ENCODE measurements around the gene UPB1. TPM values are rescaled to one million over a fixed set of nuclear protein-coding genes. Genes with fewer than 3 reads are reported as not detected.

Gene UPB1
- total and polyA plus RNA-seq, 9 of the 15 experiments (the other 6 are each of a cell fraction or from before 2014, with no cell fraction given), result 0.06 to 0.11 TPM; not detected in 7

DNA sequence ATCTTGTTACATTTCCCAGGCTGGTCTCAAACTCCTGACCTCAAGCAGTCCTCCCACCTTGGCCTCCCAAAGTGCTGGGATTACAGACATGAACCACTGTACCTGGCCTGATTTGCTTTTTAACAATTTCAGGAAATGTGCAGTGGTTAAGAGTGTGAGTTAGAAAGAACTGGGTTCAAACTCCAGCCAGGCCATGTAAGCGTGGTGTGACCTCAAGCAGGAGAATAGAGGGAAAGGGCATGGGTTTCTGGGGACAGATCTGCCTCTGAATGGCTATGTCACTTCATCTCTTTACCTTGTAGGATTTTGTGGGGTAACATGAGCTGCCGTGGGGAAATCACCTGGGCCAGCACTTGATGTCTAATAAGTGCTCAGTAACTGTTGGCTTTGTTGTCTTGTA is 69.9 kb downstream of the UPB1 start:
- Histone ChIP-seq H3K79me2 (ENCODE audit: control insufficient read depth, insufficient read depth, low read length) (peaks cover 76% of the 10 kb centered on the region), H2AFZ (ENCODE audit: low read depth, low read length) (no peak overlapping the region), H3K4me2 (ENCODE audit: insufficient read depth, low read length) (no peak overlapping the region), H3K9me3 (replicated peaks; ENCODE audit: control insufficient read depth, insufficient read depth, low read depth, low read length) (no peaks in the 10 kb centered on the region), H3K4me1 (replicated peaks in 1 of 2; ENCODE audit: control insufficient read depth in 2 of 2, insufficient read depth in 2 of 2, low read length in 2 of 2) (peaks cover 0 to 4% of the 10 kb centered on the region in 2 experiments; a peak in 2 of 5 replicates), H3K27me3 (ENCODE audit: control insufficient read depth in 2 of 2, insufficient read depth in 2 of 2, low read length in 2 of 2) (no peaks in the 10 kb centered on the region), H3K36me3 (ENCODE audit: control insufficient read depth, insufficient read depth, low read length) (peaks cover 80% of the 10 kb centered on the region; the same call in 2 of the 3 replicates), H3K9ac (ENCODE audit: insufficient read depth in 1 of 2, low read depth in 2 of 2, low read length in 2 of 2) (no peak overlapping the region), H3K27ac (ENCODE audit: extremely low read depth, low read depth, low read length) (no peak overlapping the region), H4K20me1 (replicated peaks; ENCODE audit: control insufficient read depth, insufficient read depth, low read length) (peaks cover 13% of the 10 kb centered on the region), H3K4me3 (no peak overlapping the region), H3K9me1 (ENCODE audit: control insufficient read depth, insufficient read depth, low read length) (no peaks in the 10 kb centered on the region)
- POLR2A ChIA-PET, result interaction anchor here (0.9 to 1.1 kb wide), 2 partner anchors 9 to 10 kb away, joined by 3 read pairs; partner anchors contain the start of gene GUCD1
- FAIRE-seq (no peak), ATAC-seq (no peak), DNase-seq (ENCODE audit: extremely low read depth in 1 of 4, low spot score in 3 of 4) (no peak)
- CTCF ChIA-PET (ENCODE audit: low intra/inter-chr PET ratio), result no interaction called here
- BruUV-seq (replicated peaks), result no TSS peak
- TF ChIP-seq, protein P1, sequence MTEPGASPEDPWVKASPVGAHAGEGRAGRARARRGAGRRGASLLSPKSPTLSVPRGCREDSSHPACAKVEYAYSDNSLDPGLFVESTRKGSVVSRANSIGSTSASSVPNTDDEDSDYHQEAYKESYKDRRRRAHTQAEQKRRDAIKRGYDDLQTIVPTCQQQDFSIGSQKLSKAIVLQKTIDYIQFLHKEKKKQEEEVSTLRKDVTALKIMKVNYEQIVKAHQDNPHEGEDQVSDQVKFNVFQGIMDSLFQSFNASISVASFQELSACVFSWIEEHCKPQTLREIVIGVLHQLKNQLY (CRISPR knock-in tag; conservative IDR thresholded peaks at IDR 0.05), result no peak
- no peak for TF ChIP-seq KLF16 (IDR thresholded peaks at IDR 0.05)
- TF ChIP-seq CBX1 (IDR thresholded peaks at IDR 0.05; ENCODE audit: low read depth), result no peak
- no peak for TF ChIP-seq TCF3 (CRISPR knock-in tag; IDR thresholded peaks at IDR 0.05)
- no peak for TF ChIP-seq ELF1 (tag; IDR thresholded peaks at IDR 0.05)
- no peak for TF ChIP-seq HDAC2 (IDR thresholded peaks at IDR 0.05)
- no peak for TF ChIP-seq POLR3A (IDR thresholded peaks at IDR 0.05; ENCODE audit: borderline replicate concordance, extremely low read depth, insufficient read depth, insufficient read length)
- TF ChIP-seq BCOR (IDR thresholded peaks at IDR 0.05), result no peak
- TF ChIP-seq, protein P2, sequence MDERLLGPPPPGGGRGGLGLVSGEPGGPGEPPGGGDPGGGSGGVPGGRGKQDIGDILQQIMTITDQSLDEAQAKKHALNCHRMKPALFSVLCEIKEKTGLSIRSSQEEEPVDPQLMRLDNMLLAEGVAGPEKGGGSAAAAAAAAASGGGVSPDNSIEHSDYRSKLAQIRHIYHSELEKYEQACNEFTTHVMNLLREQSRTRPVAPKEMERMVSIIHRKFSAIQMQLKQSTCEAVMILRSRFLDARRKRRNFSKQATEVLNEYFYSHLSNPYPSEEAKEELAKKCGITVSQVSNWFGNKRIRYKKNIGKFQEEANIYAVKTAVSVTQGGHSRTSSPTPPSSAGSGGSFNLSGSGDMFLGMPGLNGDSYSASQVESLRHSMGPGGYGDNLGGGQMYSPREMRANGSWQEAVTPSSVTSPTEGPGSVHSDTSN (CRISPR knock-in tag; IDR thresholded peaks at IDR 0.05; ENCODE audit: low read depth), result no peak
- TF ChIP-seq, protein P2 (tag; conservative IDR thresholded peaks at IDR 0.05; ENCODE audit: low read depth), result no peak
- no peak for TF ChIP-seq RBM14 (IDR thresholded peaks at IDR 0.05; ENCODE audit: borderline replicate concordance, insufficient read depth, low read depth, low read length)
- TF ChIP-seq NR2F6 (CRISPR knock-in tag; IDR thresholded peaks at IDR 0.05), result no peak
- TF ChIP-seq HDAC1 (IDR thresholded peaks at IDR 0.05), result no peak
- TF ChIP-seq, protein P3, sequence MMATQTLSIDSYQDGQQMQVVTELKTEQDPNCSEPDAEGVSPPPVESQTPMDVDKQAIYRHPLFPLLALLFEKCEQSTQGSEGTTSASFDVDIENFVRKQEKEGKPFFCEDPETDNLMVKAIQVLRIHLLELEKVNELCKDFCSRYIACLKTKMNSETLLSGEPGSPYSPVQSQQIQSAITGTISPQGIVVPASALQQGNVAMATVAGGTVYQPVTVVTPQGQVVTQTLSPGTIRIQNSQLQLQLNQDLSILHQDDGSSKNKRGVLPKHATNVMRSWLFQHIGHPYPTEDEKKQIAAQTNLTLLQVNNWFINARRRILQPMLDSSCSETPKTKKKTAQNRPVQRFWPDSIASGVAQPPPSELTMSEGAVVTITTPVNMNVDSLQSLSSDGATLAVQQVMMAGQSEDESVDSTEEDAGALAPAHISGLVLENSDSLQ (IDR thresholded peaks at IDR 0.05), result no peak
- TF ChIP-seq CBFB (CRISPR knock-in tag; IDR thresholded peaks at IDR 0.05), result no peak
- no peak for TF ChIP-seq TBL1XR1 (IDR thresholded peaks at IDR 0.05; ENCODE audit: low read length in 2 of 2)
- TF ChIP-seq JUN (IDR thresholded peaks at IDR 0.05; ENCODE audit: borderline replicate concordance, low read depth, low read length), result no peak
- no peak for TF ChIP-seq JUN (CRISPR knock-in tag; IDR thresholded peaks at IDR 0.05; ENCODE audit: borderline replicate concordance)
- no peak for TF ChIP-seq SLC30A9 (CRISPR knock-in tag; IDR thresholded peaks at IDR 0.05)
- TF ChIP-seq NCOA2 (IDR thresholded peaks at IDR 0.05; ENCODE audit: partially characterized antibody in 2 of 2), result no peak
- in situ Hi-C loops (cut with MboI) (no loop called here), intact Hi-C loops (cut with micrococcal nuclease) (no loop called here)
- whole genome bisulfite sequencing (ENCODE audit: insufficient coverage, low coverage, missing lambda C conversion rate), result 92% methylated on average over 2 of the region's 2 CpGs

All from K562 (cell line).